NCI-H460 (cell line): Measurements from ENCODE around the gene CACNA1E. TPM values are rescaled to one million over a fixed set of nuclear protein-coding genes. Genes with fewer than 3 reads are reported as not detected.
A peak's percentile ranks its signal among the peaks of the same experiment; 100 is the strongest.

Experiments
- DNase-seq: peaks from one replicate; pipeline ENCODE4 v3.0.0-alpha.2; 2016; ENCODE audit warnings: low read depth; ENCODE audit errors: extremely low read depth
- polyA plus RNA-seq: library from polyadenylated mRNA; depleted of rRNA; stranded (reverse); fragments of >200 nt; gene quantifications from 2 replicates; pipeline ENCODE4 v1.2.3, GENCODE V29; 2014; cell fraction: nucleus; rRNA removed
- total RNA-seq: library from RNA; depleted of rRNA; stranded (reverse); fragments of >200 nt; shearing (Covaris generic); gene quantifications from 2 replicates; pipeline ENCODE4 v1.2.3, GENCODE V29; 2014; rRNA removed

CACNA1E gene
- total RNA-seq, result not detected in 2 replicates
- polyA plus RNA-seq, result not detected in 2 replicates

GRCh38 chr1:181483285-181484195, at the start of gene CACNA1E:
TSS of gene CACNA1E (plus strand) at chr1:181483517. CDS start at chr1:181483745, 228 bp downstream.
- no peak for DNase-seq

- no peak for DNase-seq
Measured at GRCh38 chr1:181433931-181434330, 49.4 kb upstream of the CACNA1E start.

- no peak for DNase-seq
Measured at GRCh38 chr1:181438013-181438412, 45.3 kb upstream of the CACNA1E start.

- no peak for DNase-seq
Measured at GRCh38 chr1:181440510-181440909, 42.8 kb upstream of the CACNA1E start.

- no peak for DNase-seq
Measured at GRCh38 chr1:181442181-181442525, 41.2 kb upstream of the CACNA1E start.

GRCh38 chr1:181443231-181443853, 40.0 kb upstream of the CACNA1E start:
- no peak for DNase-seq

- no peak for DNase-seq
Measured at GRCh38 chr1:181445436-181445835, 37.9 kb upstream of the CACNA1E start.

- no peak for DNase-seq
Measured at GRCh38 chr1:181448461-181448860, 34.9 kb upstream of the CACNA1E start.

GRCh38 chr1:181451661-181452230, 31.6 kb upstream of the CACNA1E start:
- DNase-seq, result no peak

- no peak for DNase-seq
Measured at GRCh38 chr1:181452746-181453145, 30.6 kb upstream of the CACNA1E start.

GRCh38 chr1:181453541-181454201, 29.6 kb upstream of the CACNA1E start:
- DNase-seq, result no peak

GRCh38 chr1:181456551-181456950, 26.8 kb upstream of the CACNA1E start:
- DNase-seq, result no peak

- no peak for DNase-seq
Measured at GRCh38 chr1:181458419-181458818, 24.9 kb upstream of the CACNA1E start.

- DNase-seq, result no peak
Measured at GRCh38 chr1:181459067-181459466, 24.2 kb upstream of the CACNA1E start.

- no peak for DNase-seq
Measured at GRCh38 chr1:181469829-181470228, 13.5 kb upstream of the CACNA1E start.

- no peak for DNase-seq
Measured at GRCh38 chr1:181475580-181475979, 7.7 kb upstream of the CACNA1E start.

GRCh38 chr1:181476581-181476980, 6.7 kb upstream of the CACNA1E start:
- no peak for DNase-seq

- no peak for DNase-seq
Measured at GRCh38 chr1:181478306-181478705, 5.0 kb upstream of the CACNA1E start.

GRCh38 chr1:181479137-181479745, 4.1 kb upstream of the CACNA1E start:
- DNase-seq, result peak; percentile 71

- no peak for DNase-seq
Measured at GRCh38 chr1:181482001-181482430, 1.3 kb upstream of the CACNA1E start.
